ENCODE data around the gene IP6K3. TPM values are rescaled to one million over a fixed set of nuclear protein-coding genes. Genes with fewer than 3 reads are reported as not detected.

The IP6K3 gene
- total RNA-seq, 2 donors from 2014 or later: 0.19 to 0.32 TPM

GRCh38 chr6:33672808-33673207 lies 73.9 kb downstream of the IP6K3 start:
- peak; percentile 97 for DNase-seq (ENCODE audit: low spot score)
- intact Hi-C loops (cut with DNase I): loop anchor here (5.0 to 10.0 kb wide), 2 partner anchors 86 to 88 kb away; partner anchors contain the start of gene BAK1 (in 1 of the 2)

DNA sequence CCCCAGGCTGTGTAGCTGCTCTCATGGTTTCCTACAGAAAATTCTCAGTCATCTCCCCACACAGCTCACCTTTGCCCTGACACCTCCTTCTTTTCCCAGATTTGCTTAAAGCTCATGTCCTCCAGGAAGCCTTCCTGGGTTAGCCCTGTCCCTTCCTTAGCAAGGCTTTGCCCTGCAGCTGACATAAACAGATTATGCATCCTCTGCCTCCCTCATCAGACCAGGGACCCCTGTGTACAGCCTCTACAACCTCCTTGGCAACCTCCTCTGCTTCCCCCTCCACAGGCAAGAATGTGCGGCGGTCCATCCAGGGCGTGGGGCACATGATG lies 75.0 kb downstream of the IP6K3 start:
- intact Hi-C loops (cut with DNase I): loop anchor here (5.0 to 10.0 kb wide), 2 partner anchors 84 to 87 kb away; partner anchors contain the start of gene BAK1 (in 1 of the 2)
- DNase-seq (ENCODE audit: low spot score): no peak

Small RNAs within 50 kb of the gene (microRNA-seq; reads per million reads assigned to microRNA genes)
- gene MIR3934 (ENCODE audit: borderline microRNAs expressed in 2 of 2): 0.97 to 1.0 reads per million in 2 donors

Other genes starting within 250 kb of the IP6K3 start
- 10 to 100 TPM; 12.4 to 17.7 TPM for gene BAK1, start 166.6 kb downstream of the IP6K3 start, total RNA-seq
- 10 to 100 TPM; 15.6 to 17.1 TPM for gene ITPR3, start 125.6 kb downstream of the IP6K3 start, total RNA-seq
- 10 to 100 TPM; 39.7 to 42.3 TPM for gene UQCC2, start 35.2 kb downstream of the IP6K3 start, total RNA-seq
- gene LEMD2, start 42.2 kb upstream of the IP6K3 start, total RNA-seq: 10 to 100 TPM; 38.0 to 41.4 TPM
- not detected for gene MLN, start 57.1 kb upstream of the IP6K3 start, total RNA-seq

Measured in posterior vena cava (tissue), 2 donors.